Adrenal gland (tissue), 5 donors: ENCODE data around the gene TMEM238L.

Experiments used
- POLR2A ChIP-seq, 2 donors: fragments of 450-650 bp; IDR thresholded peaks; one replicate each; pipeline ENCODE4 v1.6.1; 2017; ENCODE audit warnings: antibody characterized with exemption in 2 of 2, mild to moderate bottlenecking in 2 of 2, moderate library complexity in 1 of 2
- TF ChIP-seq, protein P1 (sequence below), 6 experiments: fragments of 450-650 bp in 4 of 6; fragments of 200-600 bp in 2 of 6; sonication (generic) in 1 of 6; IDR thresholded peaks; 1 replicate in 5 of 6; 2 replicates in 1 of 6; pipeline versions ENCODE4 v1.5.1 to v1.8.0; 2016 to 2021; ENCODE audit warnings: antibody characterized with exemption in 6 of 6, mild to moderate bottlenecking in 2 of 6, moderate library complexity in 1 of 6
- donor health status: DM: no; HTN: no; CAD: no.

DNA sequence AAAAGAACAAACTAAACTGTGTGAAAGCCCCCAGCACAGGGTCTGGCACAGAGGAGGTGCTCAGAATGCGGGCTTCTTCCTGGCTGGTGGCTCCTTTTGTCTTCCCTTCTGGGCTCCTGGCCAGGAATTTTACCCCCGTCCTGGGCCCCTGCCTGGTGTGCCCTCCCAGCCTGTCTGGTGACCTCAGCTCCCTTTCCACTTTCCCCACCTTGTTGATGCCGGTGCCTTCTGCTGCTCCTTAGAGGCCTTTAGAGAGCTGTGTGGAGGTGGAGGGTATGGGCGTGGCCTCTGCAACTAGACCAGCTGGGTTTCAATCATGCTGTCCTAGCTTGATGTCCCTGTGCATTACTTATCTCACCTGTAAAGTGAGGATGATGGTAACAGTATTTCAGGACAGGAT lies 17.2 kb upstream of the TMEM238L start:
- TF ChIP-seq, protein P1, sequence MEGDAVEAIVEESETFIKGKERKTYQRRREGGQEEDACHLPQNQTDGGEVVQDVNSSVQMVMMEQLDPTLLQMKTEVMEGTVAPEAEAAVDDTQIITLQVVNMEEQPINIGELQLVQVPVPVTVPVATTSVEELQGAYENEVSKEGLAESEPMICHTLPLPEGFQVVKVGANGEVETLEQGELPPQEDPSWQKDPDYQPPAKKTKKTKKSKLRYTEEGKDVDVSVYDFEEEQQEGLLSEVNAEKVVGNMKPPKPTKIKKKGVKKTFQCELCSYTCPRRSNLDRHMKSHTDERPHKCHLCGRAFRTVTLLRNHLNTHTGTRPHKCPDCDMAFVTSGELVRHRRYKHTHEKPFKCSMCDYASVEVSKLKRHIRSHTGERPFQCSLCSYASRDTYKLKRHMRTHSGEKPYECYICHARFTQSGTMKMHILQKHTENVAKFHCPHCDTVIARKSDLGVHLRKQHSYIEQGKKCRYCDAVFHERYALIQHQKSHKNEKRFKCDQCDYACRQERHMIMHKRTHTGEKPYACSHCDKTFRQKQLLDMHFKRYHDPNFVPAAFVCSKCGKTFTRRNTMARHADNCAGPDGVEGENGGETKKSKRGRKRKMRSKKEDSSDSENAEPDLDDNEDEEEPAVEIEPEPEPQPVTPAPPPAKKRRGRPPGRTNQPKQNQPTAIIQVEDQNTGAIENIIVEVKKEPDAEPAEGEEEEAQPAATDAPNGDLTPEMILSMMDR (IDR thresholded peaks at IDR 0.05): no peak
- no peak for TF ChIP-seq POLR2A (IDR thresholded peaks at IDR 0.05)
